Hematopoietic multipotent progenitor cell treated with erythropoietin and hydrocortisone succinate and interleukin-3 and kit ligand, for 8 days (in vitro differentiated cells): ENCODE data around the gene CACNA2D2.

Experiments used
- DNase-seq: peaks from one replicate; pipeline ENCODE4 v3.0.0-alpha.2; 2015

Gene CACNA2D2

DNA sequence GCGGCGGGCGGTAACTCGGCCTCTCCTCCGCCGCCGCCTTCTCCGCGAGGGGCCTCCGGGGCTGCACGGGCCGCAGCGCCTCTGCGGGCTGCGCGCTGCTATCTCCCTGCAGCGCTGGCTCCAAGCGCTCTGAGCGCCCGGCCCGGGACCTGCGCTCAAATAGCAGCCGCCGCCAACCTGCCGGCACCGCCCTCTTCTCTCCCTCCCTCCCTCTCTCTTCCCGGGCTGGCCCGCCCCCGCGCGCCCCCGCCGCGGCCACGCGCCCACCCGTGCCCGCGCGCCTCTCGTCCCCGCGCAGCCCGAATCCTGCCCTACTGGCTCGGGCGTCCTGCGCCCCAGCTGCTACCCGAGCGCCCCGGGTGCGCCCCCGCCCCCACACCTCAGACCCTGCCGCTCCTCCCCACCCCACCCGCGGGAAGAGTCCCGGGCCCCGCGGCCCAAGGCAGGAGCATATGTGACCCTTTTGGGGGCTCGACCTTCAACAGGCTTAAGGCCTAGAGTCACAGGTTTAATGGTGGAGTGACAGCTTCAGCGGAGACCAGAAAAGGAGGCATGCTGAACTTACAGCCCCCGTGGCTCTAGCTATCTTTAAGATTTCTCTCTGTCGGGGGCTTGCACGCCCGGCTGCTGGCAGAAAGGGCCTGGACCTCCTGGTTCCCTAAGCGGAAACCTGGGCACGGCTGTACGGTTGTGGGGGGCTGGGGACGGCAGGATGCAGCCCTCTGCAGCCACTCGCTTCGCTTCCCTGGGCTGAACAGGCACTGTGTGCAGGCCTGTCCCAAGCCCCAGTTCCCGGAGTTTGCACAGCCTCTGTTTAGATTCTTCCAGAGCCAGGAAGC, at the start of gene CACNA2D2:
Gene CACNA2D2 (minus strand): TSS at position 131 of the 839 bp plus-strand sequence. CDS start 211 bp downstream, outside the sequence.
- DNase-seq, result peak; percentile 58

GRCh38 chr3:50552598-50552997, 49.2 kb upstream of the CACNA2D2 start:
- DNase-seq, result no peak

DNA sequence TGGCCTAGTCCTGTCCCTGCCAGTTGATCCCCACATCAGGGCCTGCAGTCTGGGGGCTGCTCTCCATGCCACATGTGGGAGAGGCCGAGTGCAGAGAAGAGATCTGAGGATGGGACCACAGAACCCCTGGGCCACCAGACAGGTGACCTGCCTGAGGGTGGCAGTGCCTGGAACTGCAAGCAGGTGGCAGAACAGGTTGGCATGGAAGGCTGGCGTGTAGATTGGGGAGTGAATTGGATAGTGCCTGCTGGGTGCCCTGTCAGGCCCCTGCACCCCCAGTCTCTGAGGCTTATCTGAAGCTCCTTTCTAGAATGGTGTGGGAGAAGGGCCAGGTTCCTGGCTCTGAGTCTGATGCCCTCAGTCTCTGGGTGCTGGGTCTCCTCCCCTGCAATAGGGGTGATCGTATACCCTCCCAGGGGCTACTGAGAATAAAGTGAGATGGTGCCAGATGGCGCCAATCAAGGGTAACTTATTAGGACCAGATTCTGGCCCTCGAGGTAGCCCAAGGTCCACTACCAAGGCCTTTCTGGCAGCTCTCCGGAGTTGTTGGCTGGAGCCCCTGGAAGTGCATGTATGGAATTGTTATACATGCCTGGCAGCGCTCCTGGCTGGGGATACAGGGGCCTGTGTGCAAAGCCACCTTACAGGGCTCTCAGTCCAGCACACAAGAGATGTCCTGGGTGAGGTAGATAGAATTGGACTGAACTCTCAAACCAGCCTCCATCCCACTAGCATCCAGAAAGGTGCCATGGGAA, 48.4 kb upstream of the CACNA2D2 start:
- DNase-seq, result no peak

GRCh38 chr3:50551054-50551659, 47.7 kb upstream of the CACNA2D2 start:
- DNase-seq, result no peak

- peak; percentile 68 for DNase-seq
Observed at GRCh38 chr3:50550079-50550736, 46.8 kb upstream of the CACNA2D2 start.

GRCh38 chr3:50549226-50549625, 45.8 kb upstream of the CACNA2D2 start:
- DNase-seq, result no peak

DNA sequence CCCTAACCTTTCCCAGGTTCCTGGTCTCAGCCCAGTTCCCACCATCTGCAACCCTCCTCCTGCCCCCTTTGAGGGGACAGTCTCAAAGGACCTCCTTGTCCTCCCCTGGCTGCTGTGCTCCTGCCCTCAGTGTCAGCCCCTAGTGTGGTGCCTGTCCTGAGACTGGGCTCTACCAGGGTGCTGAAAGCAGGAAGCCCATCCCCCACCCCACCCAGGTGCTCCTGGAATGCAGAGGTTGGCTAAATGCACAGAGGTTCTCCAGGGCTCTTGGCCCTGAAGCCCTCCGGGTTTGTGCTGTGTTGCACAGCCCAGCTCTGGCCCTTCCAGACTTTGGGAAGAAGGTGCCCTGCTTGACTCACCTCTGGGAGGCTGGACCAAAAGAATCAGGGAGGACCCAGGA, 42.3 kb upstream of the CACNA2D2 start:
- DNase-seq, result no peak

DNA sequence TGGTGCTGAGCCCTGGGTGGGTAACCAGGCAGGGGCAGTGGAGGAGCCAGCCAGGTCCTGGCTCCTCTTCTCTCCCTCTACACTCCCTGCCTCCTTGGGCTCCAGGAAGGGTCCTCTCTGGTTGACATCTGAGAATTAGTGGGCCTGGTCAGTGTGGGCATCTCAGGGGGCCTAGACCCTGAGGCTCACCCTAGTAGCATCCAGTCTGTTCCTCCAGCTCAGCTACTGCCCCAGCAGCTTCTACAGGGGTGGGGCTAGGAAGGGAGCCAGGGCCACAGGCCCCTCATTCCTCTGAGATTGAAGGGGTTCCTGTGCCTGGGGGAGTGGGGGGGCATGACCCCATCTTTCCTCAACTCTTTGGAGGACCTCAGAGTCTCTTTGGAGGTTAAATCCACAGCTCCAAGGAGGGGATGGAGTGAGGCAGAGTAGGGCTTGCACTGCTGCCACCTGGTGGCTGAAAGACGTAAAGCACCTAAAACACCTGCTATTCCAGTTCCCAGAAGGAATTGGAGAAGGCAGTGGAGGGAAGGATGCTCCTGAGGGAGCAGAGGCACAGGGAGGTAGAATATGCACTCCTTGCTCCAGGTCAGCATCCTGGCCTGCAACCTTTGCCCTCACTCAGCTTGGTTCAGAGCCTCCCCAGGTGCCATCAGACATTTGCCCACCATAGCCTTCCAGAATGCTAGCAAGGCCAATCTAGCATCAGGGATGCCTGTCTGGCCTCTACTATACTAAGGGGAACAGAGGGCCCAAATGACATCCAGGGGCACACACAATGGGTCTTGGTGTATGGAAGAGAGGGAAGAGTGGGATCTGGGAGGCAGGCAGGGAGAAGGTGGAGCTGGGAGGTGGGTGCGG, 39.0 kb upstream of the CACNA2D2 start:
- DNase-seq, result peak; percentile 69

DNA sequence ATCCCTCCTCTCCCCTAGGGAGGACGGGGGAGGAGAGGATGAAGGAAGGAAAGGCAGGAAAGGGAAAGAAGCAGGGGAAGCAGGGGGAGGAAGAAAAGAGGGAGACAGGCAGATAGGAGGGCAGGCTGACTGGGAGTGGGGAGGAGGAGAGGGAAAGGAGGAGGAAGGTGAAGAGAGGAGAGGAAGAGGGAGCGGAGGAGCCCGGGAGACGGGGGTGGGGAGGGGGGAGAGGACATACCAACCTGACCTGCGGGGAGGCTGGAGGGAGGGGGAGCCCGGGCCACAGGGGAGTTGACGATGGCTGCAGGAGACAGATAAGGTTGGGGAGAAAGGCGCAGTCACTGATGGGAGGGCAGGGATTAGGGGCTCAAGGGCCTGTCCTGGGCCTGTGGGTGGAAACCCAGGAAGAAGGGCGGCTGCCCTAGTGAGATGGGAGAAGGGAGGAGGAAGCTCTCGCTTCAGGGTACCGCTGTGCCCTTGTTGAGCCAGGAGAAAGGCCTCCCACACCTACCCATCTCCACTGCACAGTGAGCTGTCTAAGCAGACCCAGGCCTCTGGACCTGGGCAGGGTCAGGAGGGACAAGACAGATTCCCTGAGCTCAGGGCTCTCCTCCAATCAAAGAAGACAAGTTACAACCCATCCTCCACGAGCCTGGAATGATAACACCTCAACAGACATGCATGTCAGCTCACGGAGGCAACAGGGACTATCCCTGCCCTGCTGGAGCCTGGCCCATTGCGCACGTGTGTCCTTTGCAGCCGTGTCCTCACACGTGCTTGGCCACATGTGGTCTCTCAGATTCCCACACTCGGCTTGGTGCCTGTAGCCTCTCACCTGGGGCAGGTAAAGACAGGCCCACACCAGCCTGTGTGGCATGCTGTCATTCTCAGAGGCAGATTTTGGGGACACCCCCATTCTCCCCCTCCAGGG, 36.2 kb upstream of the CACNA2D2 start:
- peak; percentile 94 for DNase-seq

- DNase-seq, result peak; percentile 16
Observed at GRCh38 chr3:50537421-50538129, 34.1 kb upstream of the CACNA2D2 start.

DNA sequence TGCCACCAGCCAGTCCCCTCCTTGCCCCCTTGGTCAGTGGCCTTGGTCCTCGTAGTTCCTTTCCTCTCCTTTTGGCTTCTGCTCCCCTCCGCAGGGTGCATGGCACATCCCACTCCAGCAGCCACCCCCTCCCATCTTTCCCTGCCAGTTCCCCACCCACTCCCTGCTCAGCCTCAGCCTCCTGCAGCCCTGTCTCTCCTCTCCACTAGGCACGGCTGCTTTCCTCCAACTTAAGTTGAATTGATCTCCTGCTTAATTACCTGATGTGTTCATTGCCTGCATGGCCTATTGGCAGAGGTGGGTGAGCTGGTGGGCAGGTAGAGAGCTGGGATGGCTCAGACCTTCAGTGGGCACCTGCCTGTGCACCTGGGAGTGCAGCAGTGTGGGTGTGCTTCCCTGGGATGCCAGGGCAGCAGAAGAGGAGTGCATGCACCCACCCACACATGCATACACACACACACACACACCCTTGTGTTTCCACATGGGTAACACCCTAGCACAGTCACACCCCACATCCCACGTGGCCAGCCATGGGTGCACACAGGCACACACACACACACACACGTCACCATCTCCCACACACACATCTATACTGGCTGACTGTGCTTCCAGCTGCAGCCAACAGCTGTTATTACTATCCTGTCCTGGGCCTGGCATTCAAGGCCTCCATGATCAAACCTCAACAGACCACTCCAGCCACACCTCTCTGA, 33.2 kb upstream of the CACNA2D2 start:
- DNase-seq, result peak; percentile 9

- no peak for DNase-seq
Observed at GRCh38 chr3:50534681-50535330, 31.4 kb upstream of the CACNA2D2 start.

GRCh38 chr3:50533807-50534461, 30.5 kb upstream of the CACNA2D2 start:
- no peak for DNase-seq

DNA sequence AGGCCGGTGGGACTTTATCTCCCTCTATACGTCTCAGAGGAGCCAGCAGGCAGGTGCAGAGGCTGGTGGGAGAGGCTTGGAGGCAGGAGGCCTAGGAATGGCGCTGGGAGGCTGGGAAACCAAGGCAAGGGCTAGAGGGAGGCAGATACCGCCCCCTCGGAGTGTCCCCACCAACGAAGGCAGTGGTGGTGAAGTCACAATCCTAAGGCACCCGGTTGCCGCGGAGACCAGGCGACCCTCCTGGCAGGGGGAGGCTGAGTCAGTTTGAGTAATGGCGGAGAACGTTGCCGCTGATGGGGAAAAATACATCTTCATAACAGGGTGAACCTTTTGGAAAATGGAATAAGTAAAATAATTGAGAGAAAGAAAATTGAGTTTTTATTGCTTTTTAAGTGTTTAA, 29.9 kb upstream of the CACNA2D2 start:
- DNase-seq, result no peak

DNA sequence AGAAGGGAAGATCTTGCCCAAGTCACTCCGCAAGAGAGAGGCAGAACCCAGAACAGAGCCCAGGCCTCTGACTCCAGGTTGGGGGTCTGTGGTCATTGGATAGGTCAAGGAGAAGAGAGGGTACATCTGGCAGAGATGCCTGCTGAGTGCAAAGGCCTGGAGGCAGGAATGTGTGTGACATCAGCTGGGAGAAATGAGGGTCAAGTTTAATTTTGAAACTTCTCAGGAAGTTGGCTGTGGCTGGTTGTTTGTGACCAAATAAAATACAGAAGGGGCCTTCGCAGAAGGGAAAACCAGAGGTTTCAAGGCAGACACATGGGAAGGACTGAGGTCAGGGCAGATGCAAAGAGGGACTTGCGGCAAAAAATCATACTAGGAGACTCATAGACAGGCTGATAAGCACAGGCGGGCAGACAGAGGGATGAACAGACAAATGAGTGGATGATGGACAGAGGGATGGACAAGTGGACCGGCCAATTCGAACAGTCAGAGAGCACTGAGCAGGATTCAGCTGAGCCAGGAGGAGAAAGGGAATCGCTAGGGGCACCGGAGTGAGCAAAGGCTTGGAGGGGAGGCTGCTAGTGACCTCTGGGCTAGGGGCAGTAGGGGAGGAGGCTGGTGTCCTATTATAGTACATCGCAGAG, 28.8 kb upstream of the CACNA2D2 start:
- DNase-seq, result no peak

- no peak for DNase-seq
Observed at GRCh38 chr3:50531201-50531600, 27.8 kb upstream of the CACNA2D2 start.

DNA sequence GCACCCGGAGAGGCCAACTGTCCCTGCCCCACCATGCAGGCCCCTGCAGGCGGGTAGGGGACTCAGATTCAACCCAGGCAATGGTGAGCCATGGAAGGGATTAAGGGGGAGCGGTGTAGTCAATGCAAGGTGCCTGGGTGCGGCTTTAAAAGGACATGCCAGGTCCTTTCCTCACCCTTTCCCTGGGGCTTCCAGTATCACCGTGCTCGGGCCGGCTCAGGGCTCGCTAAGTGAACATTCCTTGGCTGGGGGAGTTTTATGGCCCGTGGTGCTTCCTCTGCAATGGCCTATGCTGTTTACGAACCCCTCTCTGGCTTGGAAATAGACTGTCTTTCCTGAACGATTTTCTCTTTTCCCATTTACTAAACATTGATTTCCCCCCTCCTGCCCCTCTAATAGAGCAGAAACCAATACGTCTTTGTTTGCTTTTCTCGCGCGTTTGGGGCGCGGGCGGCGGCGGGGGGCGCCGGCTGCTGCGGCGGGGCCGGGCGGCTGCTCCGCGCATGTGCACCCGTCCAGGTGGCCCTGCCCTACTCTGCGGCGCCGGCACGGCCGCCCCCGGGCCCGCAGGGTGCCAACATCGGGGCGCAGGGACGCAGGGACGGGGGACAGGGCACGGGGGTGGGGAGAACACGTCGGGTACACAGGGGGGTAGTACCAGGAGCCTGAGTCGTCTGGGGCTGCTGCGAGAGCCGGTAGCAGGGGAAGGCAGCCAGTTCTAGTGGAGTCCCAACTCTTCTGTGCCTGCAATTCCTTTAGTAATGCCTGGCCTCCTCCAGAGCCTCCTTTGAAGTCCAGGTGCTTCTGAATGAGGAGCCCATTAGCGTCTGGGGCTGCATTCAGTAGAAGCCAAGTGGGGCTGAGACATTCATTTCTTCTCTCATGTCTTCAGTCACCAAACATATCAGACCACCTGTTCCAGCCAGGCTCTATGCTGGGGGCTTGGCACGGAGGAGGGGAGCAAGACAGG, 26.9 kb upstream of the CACNA2D2 start:
- no peak for DNase-seq
